Measurements from ENCODE around the gene CSRNP3.

Gene CSRNP3

GRCh38 chr2:165692906-165693305 lies 223.4 kb downstream of the CSRNP3 start:
- no peak for FAIRE-seq

GRCh38 chr2:165693838-165694237 lies 224.3 kb downstream of the CSRNP3 start:
- no peak for FAIRE-seq

- no peak for FAIRE-seq
Observed at GRCh38 chr2:165697748-165698443, 228.4 kb downstream of the CSRNP3 start.

DNA sequence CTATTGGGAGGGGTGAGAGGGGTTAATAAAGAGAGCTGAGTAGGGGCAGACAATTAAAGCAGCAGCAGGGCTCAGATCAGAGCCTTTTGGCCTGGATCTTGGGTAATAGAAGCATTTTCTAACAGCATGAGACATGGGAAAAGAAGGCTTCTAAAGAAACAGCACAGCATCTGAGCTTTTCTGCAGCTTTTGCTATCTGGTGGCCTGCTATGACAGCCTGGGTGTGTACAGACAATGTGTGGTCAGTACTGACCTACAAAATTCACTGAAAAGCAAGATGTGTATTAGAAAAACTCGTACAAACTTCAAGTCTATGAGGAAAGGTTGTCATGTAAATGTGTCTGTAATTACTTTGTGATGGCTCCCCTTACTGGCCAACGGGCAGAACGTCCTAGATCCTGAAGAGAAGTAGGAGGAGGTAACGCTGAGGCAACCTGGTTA lies 229.0 kb downstream of the CSRNP3 start:
- FAIRE-seq = peak; percentile 70

DNA sequence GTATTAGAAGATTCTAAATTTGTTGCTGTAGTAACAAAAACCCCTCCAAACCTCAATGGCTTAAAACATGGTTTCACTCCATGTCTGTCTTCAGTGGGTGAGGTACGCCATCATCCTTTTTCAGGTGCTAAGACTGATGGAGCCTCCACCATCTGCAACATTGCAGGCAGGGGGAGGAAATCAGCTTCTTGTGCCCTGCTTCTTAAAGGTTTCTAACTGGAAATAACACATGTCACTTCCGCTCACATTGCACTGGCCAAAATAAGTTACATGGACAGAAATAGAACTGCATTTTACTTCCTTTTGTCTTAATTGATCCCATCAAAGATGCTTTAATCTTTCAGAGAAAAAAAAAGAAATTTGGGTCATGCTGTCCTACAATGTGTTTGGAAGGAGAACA lies 230.4 kb downstream of the CSRNP3 start:
- no peak for FAIRE-seq

- no peak for FAIRE-seq
Observed at GRCh38 chr2:165700531-165700930, 231.0 kb downstream of the CSRNP3 start.

DNA sequence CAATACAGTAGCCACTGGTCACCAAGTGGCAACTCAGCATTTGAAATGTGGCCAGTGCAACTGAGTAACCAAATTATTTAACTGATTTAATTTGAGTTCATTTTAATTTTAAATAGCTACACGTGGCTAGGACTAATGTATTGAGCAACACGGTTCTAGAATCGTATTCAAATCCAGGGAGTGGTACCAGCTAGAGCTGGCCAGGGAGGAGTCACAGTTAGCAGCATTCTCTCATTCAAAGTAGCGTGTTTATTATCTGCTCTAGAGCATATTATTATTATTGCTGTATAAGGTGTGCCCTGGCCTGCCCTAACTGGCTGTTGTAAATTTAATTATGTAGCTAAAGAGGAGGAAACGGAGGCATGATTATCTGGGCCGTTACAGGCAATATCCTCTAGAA lies 231.6 kb downstream of the CSRNP3 start:
- no peak for FAIRE-seq

- FAIRE-seq = no peak
Observed at GRCh38 chr2:165706960-165707487, 237.5 kb downstream of the CSRNP3 start.

DNA sequence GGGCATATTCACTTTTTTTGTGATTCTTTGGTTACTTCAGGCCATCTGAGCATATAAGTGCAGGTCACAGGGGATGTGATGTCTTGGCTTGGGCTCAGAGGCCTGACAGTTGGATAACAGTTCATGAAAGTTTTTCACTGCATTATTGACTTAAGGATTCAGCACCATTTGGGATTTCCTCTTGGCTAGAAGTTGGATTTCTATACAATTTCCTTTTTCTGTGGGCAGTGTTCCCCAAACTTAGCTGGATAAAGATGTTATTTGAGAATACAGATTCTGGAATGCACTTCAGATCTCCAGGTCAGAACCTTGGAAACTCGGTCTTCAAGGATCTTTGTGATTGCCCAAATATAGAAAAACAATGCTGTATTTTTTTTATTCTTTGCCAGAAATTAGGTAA lies 246.6 kb downstream of the CSRNP3 start:
- no peak for FAIRE-seq

GRCh38 chr2:165718610-165719210 lies 249.2 kb downstream of the CSRNP3 start:
- FAIRE-seq = no peak

DNA sequence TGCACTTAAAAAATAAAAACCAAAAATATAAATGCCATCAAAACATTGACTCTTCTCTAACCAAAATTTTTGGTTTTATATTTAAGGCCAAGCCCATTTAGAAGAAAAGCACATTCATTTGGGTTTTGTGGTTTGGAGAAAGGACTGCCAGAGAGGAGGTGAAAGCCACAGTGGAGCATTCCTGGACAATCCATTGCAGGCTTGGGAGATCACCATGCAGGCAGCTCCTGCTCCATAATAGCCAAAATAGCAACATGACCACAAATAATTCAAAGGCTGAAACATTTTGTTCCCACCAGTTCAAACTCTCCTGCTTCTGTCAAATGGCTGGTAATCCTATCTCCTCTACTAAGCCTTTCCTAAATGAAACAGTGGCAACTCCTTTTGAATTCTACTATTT lies 251.0 kb downstream of the CSRNP3 start:
- FAIRE-seq = no peak

- FAIRE-seq = no peak
Observed at GRCh38 chr2:165725421-165725820, 255.9 kb downstream of the CSRNP3 start.
